SIG-M5 treated with dmso at 0.1 percent for 504 hours (cell line): ENCODE data around the gene HCFC1R1.

ENCODE experiments used
- DNase-seq: peaks from one replicate; lab custom pipeline; 2025; ENCODE audit not compliant: unreplicated experiment; lab: John Stamatoyannopoulos, UW

Gene HCFC1R1

GRCh38 chr16:3035972-3036725, 12.4 kb upstream of the HCFC1R1 start:
- DNase-seq = no peak

DNA sequence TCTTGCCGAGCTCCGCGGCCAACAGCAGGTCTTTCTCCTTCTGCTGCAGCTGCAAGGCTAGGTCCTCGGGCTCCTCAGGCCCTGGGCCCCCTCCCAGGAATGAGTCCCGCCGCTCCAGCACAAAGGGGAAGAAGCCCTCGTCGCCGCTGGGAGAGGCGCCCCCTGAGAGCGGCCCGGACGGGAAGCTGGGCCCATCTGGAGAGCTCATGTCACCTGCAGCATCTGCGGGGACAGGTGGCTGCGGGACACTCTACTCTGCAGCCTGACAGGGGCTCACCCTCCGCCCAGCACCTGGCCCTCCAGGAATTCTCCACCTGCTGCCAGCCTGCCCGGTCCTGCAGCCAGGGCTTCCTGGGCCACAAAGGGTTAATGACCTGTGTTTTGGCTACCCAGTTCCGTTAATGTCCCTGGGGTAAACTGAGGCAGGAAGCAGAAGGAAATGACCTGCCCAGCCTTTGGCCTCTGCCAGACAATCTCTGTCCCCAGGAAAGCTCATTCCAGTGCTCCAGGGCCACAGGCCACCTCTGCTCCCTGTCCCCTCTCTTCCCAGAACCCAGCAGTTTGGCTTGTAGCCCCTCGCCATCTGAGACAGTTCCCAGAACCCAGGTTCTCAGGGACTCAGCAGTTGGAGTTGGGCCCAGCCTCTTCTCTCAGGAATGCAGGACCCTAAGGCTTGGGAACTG, 11.7 kb upstream of the HCFC1R1 start:
- DNase-seq = no peak

DNA sequence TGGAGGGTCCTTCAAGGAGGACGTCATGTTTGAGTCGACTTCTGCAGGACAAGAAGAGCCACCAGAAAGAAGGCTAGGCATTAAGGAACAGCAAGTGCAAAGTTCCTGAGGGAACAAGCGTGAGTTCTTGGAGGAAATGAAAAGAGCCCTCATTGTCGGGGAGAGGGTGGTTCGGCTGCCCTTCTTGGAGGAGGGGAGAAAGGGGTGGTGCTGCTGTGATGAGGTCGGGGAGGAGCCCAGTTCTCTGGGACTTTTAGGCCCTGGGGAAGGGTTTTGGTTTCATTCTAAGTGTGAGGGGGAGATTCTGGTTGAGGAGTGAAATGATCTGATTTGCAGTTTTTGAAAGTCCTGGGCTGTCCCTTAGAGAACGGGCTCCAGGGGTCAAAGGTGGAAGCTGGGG, 8.9 kb upstream of the HCFC1R1 start:
- DNase-seq = no peak

DNA sequence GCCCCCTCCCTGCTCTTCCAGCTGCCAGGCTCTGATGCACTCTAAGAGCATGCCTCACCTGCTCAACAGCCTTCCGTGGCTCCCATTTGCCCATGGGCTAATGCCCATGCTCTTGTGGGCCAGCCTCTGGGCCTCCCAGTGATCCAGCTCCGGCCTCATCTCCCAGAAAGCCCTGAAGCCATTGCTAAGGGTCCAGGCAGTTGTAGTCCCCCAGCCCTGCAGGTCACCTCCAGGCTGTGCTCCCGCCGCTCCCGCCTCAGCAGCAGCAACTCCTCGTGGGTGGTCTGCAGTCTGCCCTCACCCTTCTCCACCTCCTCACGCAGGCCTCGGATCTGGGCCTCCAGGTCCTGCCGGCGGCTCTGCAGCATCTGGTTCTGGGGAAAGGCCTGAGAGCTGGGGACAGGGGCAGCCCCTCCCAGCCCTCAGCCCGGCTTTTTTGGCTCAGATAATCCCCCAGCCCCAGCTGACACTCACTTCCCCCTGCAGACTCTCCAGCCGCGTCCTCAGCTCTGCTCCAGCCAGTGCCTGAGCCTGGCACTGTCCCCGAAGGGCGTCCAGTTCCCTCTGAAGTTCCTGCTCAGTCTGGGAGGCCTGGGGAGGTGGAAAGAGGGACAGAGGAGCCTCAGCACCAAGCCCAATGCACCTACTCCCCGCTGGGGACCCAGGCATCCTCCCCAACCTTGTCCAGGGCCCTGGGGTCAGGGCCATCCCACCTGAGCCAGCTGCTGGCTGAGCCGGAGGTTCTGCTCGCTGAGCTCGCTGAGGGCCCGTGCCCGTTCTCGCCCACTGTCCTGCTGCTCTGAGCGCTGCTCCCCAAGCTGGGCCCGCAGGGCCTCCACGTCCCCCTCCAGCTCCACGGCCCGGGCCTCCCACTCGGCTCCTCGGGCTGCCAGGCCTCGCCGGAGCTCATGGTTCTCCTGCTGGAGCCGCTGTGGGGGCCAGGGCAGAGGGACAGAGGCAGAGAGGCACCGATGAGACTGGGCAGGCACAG, 6.8 kb upstream of the HCFC1R1 start:
- DNase-seq = no peak

DNA sequence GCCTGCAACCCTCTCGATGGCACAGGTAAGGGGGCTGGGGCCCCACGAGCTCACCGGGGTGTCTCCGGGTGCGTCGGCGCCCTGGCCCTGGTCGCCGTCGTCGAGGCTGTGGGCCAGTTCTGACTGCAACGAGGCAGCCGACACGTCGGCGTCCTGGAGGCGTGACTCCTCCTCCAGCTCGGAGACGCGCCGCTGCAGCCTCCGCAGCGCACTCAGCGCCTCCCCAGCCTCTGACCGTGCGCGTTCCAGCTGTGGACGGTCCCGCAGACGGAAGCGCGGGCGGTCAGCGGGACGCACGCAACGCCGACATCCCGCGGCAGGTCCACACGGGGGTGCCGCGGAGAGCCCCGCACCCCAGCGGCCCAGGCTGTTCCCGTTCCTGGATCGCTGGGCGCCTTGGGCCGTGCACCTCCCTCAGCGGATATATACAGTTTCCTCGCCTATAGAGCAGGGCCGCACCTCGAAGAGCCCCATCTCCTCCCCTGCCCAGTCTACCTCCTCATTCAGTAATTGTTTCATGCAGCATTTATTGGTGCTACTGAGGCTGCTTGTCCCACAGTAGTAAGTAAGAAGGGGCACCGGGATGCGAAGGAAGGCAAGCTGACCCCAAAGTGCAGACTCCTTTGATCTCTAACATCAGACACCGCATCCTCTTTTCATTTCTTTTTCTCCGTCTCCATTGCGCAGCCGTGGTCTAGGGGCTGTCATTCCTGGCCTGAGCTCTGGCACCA, 5.9 kb upstream of the HCFC1R1 start:
- no peak for DNase-seq

GRCh38 chr16:3028716-3029319, 5.1 kb upstream of the HCFC1R1 start:
- no peak for DNase-seq

DNA sequence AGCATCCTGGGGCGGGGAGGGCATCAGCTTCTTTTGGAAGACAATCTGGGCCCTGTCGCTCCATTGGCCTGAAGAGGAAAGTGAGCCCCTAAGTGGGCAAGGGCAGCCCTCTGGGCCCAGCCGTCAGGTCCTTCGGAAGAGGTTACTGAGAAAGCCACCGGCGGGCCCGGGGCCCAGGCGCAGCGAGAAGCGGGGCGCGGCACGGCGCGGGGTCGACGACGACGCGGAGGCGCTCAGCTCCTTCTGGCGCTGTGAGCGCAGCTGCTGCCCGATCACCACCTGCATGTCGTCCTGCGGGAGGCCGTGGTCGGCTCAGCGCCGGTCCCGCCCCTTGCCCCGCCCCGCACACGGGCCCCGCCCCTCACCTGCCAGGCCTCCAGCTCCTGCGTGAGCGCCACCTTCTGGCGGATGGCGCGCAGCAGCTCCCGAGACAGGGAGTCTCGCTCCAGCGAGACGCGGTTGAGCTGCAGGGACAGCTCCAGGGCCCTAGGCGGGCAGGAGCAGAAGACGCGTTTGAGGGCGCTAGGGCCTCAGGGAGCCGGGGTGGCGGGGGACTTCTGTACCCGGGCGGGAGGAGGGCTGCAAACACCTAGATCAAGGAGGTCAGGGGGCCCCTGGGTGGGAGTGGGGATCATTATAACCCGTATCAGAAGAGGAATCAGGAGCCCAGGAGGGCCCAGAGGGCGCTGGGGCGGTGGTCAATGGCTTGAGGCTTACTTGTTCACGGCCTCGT, 4.4 kb upstream of the HCFC1R1 start:
- DNase-seq = peak; percentile 70

DNA sequence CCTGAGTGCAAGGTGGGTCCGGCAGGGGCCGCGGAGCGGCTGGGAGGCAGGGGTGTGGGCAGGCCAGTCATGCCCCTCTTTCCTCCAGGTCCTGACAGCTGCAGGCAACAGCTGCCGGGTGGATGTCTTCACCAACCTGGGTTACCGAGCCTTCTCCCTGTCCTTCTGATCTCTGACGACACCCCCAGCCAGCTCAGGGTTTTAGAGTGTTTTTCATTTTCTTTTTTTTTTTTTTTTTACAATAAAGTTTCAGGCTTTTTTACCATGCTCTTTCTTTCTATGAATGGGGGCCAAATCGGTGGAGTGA, 3.7 kb upstream of the HCFC1R1 start:
- no peak for DNase-seq

GRCh38 chr16:3026609-3027488, 3.1 kb upstream of the HCFC1R1 start:
- no peak for DNase-seq

GRCh38 chr16:3026003-3026378, 2.2 kb upstream of the HCFC1R1 start:
- DNase-seq = no peak

DNA sequence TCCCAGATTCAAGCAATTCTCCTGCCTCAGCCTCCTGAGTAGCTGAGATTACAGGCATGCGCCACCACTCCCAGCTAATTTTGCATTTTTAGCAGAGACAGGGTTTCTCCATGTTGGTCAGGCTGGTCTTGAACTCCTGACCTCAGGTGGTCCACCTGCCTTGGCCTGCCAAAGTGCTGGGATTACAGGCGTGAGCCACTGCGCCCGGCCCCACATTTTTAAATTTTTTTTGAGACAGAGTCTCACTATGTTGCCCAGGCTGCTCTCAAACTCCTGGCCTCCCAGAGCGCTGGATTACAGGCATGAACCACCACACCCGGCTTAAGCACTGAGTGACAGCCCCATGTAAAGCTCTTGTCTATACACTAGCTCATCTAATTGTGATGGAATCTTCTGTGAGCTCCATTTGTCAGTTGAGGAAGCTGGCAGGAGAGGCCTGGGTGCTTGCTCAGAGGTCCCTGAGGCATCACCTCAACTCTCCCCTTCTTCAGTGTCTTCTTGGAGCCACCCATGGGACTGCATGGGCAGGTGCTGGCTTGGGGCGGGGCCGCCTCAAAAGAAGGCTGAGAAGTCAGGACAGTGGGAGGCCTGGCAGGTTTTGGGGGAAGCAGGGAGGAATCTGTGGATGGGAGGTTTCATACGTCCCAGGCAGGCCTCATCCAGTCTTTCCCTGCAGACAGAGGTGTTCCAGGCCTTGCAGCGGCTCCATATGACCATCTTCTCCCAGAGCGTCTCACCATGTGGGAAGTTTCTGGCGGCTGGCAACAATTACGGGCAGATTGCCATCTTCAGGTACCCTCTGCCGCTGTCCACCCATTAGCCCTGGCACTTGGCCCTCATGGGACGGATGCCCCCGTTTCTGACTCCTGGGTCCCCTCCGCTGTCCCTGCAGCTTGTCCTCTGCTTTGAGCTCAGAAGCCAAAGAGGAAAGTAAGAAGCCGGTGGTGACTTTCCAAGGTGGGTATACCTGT, 1.6 kb upstream of the HCFC1R1 start:
- DNase-seq = no peak

DNA sequence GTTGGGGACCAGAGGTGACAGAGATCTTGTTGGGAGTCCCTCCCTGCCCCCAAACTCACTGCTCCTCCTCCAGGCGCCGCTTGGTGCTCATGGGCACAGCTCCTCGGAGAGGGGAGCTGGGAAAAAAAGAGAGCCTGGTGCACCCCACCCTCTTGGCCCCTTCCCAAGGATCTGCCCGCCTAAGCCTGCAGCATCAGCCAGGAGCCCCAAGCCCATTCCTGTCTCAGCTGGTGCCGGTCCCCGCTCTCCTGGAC, 400 bp downstream of the HCFC1R1 start:
- no peak for DNase-seq

DNA sequence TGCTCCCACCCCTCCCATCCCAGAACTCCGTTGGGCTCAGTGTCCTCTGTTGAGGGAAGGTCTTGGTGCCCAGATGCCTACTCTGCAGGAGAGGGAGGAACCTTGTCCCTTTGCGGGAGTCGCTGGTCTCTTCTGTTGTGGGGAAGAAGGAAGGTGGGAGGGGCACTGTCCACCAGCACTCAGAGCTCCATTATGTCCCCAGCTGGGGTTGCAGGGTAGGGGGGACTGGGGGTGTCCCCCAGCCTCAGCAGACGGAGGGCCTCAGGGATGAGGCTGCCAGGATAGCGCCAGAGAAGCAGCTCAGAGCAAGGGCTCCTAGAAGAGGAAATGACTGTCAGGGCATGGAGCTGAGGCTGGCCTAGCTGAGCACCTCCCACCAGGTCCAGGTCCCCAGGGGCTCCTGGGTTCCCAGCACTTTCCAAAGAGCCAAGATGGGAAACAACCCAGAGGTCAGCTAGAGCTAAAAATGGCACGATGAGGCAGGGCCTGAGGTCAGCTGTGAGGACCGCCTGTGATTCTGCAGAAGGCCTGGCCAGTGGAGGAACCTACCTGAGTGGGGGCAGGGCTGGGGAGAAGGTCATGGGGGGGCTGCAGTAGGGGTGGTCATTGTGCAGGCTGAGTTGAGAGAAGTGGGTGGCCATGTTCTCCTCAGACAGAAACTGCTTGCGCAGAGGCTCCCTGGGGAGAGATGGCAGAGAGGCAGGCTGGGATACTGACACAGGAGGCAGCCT, 893 bp downstream of the HCFC1R1 start:
- no peak for DNase-seq

GRCh38 chr16:3022208-3022683, 1.5 kb downstream of the HCFC1R1 start:
- peak; percentile 65 for DNase-seq

- DNase-seq = peak; percentile 47
These were observed 2.1 kb downstream of the HCFC1R1 start for GRCh38 chr16:3021449-3022207.

- peak; percentile 44 for DNase-seq
These were observed 2.9 kb downstream of the HCFC1R1 start for GRCh38 chr16:3020604-3021448.
